ENCODE results near the gene CREBBP. TPM values are rescaled to one million over a fixed set of nuclear protein-coding genes. Genes with fewer than 3 reads are reported as not detected.

CREBBP gene
- total RNA-seq, 4 donors from 2014 or later, result 58.5 to 146 (median 65.6) TPM

DNA sequence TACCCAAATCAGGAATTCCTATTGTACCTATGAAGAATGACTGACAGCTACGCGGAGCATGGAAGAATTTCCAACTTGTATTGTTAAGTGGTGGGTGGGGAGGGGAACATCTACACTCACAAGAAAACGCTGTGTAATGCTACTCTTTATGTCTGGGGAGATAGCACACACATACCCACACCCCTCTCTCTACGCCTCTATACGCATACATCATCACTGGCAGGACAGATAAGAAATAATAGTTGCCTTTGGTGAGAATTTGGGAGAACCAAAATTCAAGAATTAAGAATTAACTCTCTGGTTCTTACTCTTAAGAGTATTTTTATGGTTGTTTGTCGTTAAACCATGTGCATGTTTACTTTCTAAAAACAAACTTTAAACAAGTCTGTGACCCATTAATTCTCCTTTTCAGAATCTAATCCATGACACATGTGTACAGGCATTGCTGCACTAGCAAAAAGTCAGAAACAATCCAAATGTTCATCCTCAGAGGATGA lies 33.9 kb downstream of the CREBBP start:
- TF ChIP-seq, protein P1, sequence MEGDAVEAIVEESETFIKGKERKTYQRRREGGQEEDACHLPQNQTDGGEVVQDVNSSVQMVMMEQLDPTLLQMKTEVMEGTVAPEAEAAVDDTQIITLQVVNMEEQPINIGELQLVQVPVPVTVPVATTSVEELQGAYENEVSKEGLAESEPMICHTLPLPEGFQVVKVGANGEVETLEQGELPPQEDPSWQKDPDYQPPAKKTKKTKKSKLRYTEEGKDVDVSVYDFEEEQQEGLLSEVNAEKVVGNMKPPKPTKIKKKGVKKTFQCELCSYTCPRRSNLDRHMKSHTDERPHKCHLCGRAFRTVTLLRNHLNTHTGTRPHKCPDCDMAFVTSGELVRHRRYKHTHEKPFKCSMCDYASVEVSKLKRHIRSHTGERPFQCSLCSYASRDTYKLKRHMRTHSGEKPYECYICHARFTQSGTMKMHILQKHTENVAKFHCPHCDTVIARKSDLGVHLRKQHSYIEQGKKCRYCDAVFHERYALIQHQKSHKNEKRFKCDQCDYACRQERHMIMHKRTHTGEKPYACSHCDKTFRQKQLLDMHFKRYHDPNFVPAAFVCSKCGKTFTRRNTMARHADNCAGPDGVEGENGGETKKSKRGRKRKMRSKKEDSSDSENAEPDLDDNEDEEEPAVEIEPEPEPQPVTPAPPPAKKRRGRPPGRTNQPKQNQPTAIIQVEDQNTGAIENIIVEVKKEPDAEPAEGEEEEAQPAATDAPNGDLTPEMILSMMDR (IDR thresholded peaks at IDR 0.05), result no peak
- no peak for TF ChIP-seq POLR2A (IDR thresholded peaks at IDR 0.05)
- H3K27me3 ChIP-seq, result no peaks in the 10 kb centered on the region
- peaks cover 10% of the 10 kb centered on the region in 2 donors for H3K4me1 ChIP-seq
- H3K9me3 ChIP-seq, result no peaks in the 10 kb centered on the region
- no peak overlapping the region for H3K27ac ChIP-seq
- no peak for DNase-seq
- intact Hi-C loops (cut with DNase I; ENCODE audit: low total_unique reads), result no loop called here
- no peaks in the 10 kb centered on the region for H3K36me3 ChIP-seq
- no peak overlapping the region for H3K4me3 ChIP-seq

DNA sequence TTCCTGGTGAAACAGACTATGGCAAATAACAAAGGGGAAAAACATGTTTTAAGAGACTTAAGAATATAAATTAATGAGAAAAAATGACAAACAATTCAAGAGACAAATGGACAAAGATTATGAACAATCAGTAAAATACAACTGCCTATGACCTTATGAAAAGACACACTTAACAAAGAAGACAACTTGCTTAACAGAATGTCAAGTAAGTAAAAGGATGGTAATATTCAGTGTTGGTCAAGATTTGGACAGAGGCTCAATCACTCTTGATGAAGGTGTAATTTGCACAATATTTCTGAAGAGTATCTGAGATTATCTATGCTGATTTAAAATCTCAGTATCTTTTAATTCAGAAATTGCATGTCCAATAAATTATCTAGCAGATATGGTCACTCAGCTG lies 34.4 kb downstream of the CREBBP start:
- no peak for DNase-seq
- H3K4me1 ChIP-seq, result peaks cover 10 to 13% of the 10 kb centered on the region in 2 donors
- H3K4me3 ChIP-seq, result no peak overlapping the region
- intact Hi-C loops (cut with DNase I; ENCODE audit: low total_unique reads), result no loop called here
- TF ChIP-seq POLR2A (IDR thresholded peaks at IDR 0.05), result no peak
- TF ChIP-seq, protein P1 (IDR thresholded peaks at IDR 0.05), result no peak
- no peaks in the 10 kb centered on the region for H3K36me3 ChIP-seq
- H3K27ac ChIP-seq, result no peak overlapping the region
- H3K27me3 ChIP-seq, result no peaks in the 10 kb centered on the region
- H3K9me3 ChIP-seq, result no peaks in the 10 kb centered on the region

DNA sequence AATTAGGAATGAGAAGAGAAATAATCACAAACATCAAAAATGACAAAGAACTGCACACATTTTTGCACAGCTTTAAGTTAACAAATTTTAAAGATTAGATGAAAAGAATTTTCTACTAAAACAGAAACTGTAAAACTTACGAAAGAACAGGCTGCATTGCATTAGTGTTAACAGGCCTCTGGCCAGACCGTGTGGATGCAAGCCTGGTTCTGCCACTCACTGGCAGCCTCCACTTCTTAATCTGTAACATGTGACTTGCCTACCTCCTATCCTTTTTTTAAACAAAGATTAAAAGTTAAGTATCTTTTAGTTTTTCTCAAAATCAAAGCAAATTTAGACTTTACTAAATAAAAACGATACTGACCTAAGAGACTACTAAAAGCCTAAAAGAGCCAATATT lies 37.5 kb downstream of the CREBBP start:
- TF ChIP-seq POLR2A (IDR thresholded peaks at IDR 0.05), result no peak
- TF ChIP-seq, protein P1 (IDR thresholded peaks at IDR 0.05), result no peak
- intact Hi-C loops (cut with DNase I; ENCODE audit: low total_unique reads), result no loop called here
- H3K36me3 ChIP-seq, result no peaks in the 10 kb centered on the region
- H3K4me1 ChIP-seq, result peaks cover 9 to 13% of the 10 kb centered on the region in 2 donors
- H3K9me3 ChIP-seq, result no peaks in the 10 kb centered on the region
- H3K27me3 ChIP-seq, result no peaks in the 10 kb centered on the region
- DNase-seq, result peak in 1 of 2 donors; percentile 31
- H3K4me3 ChIP-seq, result no peak overlapping the region
- H3K27ac ChIP-seq, result no peak overlapping the region

DNA sequence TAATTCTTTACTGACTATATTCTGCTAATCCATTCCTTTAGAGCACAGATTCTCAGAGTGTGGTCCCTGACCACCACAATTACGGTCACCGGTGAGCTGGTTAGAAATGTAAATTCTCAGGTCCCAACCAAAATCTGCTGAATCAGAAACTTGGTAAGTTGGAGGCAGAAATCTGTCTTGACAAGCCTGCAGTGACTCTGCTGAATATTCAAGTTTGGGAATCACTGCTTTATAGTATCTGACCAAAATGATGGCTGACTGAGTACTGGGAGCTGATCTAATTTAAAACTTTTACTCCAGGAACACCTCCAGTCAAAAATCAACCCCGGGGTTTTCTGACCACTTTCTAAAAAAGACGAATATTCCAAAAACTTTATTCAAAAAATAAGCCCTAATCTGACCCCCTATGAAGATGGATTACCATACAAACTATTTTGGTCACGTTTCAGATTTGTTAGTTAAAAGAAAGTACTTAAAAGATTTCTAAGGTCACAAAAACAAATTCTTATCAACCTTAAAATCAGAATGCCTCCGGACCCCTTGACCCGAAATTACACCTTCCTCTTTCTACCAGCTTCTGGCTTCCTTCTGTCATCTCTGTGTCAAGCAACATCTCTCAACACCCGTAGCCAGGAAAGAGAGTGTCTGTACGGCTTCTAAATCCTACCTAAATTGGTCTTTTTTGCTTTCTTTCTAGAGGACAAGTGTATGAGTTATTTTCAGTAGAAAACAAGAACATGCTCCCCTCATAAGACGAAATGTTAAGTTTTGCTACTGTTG lies 38.6 kb downstream of the CREBBP start:
- Histone ChIP-seq H3K9me3 (no peaks in the 10 kb centered on the region), H3K4me3 (no peak overlapping the region), H3K27me3 (no peaks in the 10 kb centered on the region), H3K36me3 (no peaks in the 10 kb centered on the region), H3K27ac (peak overlapping the region in 1 of 2 donors; percentile 10), H3K4me1 (peaks cover 9 to 12% of the 10 kb centered on the region in 2 donors)
- no peak for DNase-seq
- no peak for TF ChIP-seq POLR2A (IDR thresholded peaks at IDR 0.05)
- TF ChIP-seq, protein P1 (IDR thresholded peaks at IDR 0.05), result no peak
- intact Hi-C loops (cut with DNase I; ENCODE audit: low total_unique reads), result no loop called here

DNA sequence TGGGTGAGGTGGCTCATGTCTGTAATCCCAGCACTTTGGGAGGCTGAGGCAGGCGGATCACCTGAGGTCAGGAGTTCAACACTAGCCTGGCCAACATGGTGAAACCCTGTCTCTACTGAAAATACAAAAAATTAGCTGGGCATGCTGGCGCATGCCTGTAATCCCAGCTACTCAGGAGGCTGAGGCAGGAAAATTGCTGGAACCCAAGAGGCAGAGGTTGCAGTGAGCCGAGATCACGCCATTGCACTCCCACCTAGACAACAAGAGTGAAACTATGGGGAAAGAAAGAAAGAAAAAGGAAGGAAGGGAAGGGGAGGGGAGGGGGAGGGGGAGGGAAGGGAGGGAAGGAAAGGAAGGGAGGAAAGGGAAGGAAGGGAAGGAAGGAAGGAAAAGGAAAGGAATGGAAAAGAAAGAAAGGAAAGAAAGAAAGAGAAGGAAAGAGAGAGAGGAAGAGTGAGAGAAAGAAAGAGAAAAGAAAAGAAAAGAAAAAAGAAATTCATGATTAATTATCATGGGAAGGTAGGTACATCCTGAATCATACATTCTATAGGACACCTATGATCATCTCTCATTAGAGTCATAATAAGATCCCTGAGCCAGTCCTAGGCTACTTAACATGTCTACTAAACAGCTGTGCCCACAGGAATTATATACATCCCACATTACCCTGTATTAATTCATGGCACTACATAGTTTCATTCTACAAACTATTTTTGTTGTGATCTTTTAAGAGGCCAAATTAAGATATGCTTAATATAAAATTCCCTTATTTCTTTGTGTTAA lies 40.9 kb downstream of the CREBBP start:
- no peaks in the 10 kb centered on the region for H3K36me3 ChIP-seq
- H3K4me3 ChIP-seq, result no peak overlapping the region
- H3K27me3 ChIP-seq, result no peaks in the 10 kb centered on the region
- TF ChIP-seq POLR2A (IDR thresholded peaks at IDR 0.05), result no peak
- TF ChIP-seq, protein P1 (IDR thresholded peaks at IDR 0.05), result no peak
- H3K27ac ChIP-seq, result no peak overlapping the region
- no peak for DNase-seq
- H3K4me1 ChIP-seq, result peaks cover 9 to 12% of the 10 kb centered on the region in 2 donors
- intact Hi-C loops (cut with DNase I; ENCODE audit: low total_unique reads), result no loop called here
- no peaks in the 10 kb centered on the region for H3K9me3 ChIP-seq
